Fibroblast of the conjunctiva (primary cell): Measurements from ENCODE around the gene CCDC71.

Experiments used
- DNase-seq: peaks from one replicate; pipeline ENCODE4 v3.0.0-alpha.2; 2010; ENCODE audit warnings: low read depth

Gene CCDC71

DNA sequence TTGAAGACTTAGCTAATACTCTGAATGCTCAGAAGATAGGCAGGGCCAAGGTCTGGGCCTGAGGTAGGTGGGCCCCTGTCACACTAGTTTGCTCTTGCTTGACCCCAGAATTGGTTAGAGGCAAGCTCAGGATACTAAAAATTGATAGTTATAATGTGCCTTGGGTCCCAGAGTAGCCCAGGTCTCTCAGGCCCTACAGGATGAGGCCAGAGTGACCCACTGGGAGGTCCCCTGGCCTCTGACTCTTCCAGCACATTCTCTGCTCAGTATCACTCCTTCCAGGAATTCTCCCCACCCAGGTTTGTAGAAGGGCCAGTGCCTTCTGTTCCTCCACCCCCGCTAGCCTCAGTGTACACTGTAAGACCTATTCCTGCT is 4.6 kb upstream of the CCDC71 start:
- no peak for DNase-seq

- DNase-seq: no peak
Observed at GRCh38 chr3:49166752-49167556, 823 bp upstream of the CCDC71 start.

DNA sequence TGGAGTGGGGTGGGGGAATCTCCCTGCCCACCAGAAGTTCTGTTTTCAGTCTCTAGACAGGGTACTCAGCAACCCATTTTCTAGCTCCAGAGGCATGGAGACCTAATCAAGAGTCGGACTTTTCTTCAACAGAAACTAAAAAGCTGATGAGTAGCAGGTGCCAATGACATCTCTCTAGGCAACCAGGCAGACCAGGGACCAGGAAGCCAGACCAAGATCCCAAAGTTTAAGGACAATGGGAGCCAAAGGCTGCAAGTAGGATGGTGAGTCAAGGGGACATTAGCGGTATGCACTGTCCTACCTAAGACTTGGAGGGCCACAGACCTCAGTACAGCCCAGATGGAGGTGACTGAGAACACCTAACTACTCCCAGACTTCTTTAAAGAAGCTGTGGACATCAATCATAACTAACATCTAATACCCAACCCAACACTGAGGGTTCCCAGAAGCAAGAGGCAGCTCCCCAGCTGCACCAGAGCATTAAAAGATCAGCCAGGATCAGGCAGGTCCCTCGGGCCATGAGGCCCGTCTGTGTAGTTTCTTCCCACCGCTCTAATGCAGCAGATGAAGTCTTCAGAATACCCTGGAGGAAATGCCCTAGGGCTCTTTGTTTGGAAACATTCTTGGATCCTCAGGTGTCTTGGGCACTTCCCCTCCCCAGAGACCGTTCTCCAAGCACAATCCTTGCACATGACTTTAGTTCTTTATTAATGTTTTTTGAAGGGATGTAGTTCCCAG is 979 bp downstream of the CCDC71 start:
- DNase-seq: no peak

DNA sequence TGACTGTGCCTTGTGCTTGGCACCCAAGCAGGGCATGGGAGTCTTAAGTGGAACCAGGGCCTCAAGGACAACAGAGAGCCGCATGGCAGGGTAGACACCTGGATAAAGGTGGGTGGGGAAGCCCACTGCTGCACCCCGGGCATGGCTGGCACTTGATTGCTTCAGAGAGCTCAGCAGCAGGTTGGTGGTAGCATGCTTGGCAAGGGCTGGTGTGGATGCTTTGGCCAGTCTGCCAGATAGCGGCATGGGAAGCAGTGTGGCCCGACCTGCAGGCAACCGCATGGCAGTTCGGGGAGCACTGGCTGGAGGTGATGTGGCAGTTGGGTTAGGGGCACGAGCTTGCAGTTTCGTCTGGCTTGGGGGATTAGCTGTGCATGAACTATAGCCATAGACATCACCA is 2.5 kb downstream of the CCDC71 start:
- DNase-seq: no peak

GRCh38 chr3:49162751-49163419 is 3.2 kb downstream of the CCDC71 start:
- DNase-seq: no peak

DNA sequence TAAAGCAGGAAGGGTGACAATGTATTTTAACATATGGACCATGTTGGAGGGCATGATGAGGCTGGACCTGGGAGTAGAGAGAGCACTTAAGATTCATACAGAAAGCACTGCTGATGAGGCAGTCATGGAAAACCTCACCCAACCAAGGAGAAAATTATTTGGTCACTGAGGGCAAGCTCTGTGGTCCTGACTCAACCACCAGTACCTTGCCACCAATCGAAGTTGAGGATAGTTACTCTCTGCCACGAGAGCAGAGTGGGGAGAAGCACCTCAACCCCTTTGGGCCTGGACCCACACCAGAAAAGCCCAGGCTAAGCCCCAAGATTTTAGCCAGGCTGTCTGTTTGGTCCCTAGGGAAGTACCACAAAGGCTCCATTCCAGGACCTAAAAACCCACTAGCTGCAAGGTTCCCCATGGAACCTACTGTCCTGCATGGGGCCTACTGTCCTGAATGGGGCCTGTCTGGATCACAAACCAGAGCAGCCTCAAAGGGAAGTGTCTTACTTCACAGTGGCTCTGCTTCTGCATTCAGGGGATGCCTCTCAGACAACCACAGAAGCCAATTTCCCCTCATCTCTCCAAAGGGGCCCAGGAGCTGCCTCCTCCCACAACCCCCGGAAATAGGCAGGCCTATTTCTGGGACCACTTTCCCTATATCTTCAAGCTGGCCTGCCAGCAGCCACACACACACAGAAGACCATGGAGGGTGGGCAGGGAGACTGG is 4.2 kb downstream of the CCDC71 start:
- no peak for DNase-seq

DNA sequence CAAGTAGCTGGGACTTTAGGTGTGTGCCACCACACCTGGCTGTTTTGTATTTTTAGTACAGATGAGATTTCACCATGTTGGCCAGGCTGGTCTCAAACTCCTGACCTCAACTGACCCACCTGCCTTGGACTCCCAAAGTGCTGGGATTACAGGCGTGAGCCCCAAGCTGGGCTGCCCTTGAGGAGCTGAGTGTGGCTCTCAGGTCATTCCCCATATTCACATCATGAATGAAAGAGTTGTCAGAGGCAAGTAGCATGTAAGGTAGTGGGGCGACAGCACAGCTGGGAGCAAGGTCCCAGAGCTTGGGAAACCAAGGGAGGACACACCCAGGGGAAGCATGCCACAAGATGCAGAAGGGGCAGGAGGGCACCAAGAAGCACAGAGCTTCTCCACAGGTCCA is 4.9 kb downstream of the CCDC71 start:
- DNase-seq: no peak

GRCh38 chr3:49158792-49159191 is 7.3 kb downstream of the CCDC71 start:
- DNase-seq: no peak

DNA sequence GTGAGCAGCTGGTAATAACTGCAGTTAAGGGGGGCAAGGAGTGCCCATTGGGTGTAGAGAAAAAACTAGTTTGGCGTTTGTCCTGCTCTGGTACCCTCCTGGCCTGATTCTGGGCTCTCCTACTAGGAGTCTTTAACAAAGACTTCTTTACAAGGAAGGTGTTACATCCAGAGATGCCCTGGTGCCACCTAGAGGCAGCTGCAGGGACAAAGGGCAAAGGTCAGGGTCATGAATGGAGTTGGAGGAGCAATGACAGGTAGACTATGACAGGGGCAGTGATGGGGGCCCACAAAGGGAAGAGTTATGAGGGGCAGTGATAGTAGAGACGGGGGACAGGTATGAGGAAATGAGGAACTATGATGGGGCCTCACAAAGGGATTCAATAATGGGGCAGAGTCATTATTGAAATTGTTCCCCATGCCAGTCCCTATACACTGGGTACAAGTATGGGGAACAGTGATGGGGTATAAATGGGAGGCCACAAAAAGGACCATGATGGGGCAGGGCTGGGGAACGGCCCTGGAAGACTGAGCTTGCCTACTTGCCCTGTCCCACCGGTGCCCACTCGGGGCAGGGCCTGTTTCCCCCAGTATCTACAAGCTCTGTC is 7.9 kb downstream of the CCDC71 start:
- no peak for DNase-seq

DNA sequence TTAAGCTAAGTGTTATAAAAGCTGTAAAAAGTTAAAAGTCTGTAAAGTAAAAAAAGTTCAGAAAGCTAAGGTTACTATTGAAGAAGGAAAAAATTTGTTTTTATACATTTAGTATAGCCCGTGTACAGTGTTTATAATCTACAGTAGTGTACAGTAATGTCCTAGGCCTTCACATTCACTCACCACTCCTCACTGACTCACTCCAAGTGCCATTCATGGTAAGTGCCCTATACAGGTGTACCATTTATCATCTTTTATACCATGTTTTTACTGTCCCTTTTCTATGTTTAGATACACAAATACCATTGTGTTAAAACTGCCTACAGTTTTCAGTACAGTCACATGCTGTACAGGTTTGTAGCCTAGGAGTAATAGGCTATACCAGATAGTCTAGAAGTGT is 8.8 kb downstream of the CCDC71 start:
- DNase-seq: no peak

- DNase-seq: no peak
Observed at GRCh38 chr3:49153349-49153912, 12.7 kb downstream of the CCDC71 start.

DNA sequence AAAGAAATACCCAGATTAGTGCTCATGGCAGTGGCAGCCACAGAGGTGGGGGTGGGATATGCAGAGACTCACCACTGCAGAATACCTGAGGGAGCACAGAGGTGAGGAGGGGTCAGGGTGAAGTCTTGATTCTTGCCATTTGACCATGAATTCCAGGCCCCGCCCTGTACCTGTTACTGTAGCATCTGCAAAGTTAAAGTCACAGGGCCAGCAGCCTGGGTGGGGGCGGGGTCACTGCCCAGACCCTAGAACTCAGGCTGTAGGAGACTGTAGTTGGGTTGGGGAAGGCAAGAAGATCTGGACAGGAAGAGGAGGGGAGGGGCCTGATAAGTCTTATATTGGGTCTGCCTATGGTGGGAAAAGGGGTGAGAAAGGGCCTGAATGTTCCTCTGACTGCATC is 14.5 kb downstream of the CCDC71 start:
- DNase-seq: no peak

DNA sequence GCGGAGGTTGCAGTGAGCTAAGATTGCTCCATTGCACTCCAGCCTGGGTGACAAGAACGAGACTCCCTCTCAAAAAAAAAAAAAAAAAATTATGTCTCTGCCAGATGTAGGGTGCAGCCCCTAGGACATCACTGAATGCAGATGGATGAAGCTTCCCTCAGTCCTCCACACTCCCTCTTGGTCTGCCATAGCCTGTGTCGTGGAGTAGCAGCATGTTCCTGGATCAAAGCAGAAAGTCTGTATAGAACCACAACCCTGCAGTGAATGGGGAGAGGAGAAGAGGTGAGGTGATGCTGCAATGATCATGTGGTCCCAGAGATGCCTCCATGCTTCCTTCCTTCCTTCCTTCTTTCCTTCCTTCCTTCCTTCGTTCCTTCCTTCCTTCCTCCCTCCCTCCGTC is 18.0 kb downstream of the CCDC71 start:
- DNase-seq: no peak

- DNase-seq: no peak
Observed at GRCh38 chr3:49140080-49140479, 26.1 kb downstream of the CCDC71 start.

DNA sequence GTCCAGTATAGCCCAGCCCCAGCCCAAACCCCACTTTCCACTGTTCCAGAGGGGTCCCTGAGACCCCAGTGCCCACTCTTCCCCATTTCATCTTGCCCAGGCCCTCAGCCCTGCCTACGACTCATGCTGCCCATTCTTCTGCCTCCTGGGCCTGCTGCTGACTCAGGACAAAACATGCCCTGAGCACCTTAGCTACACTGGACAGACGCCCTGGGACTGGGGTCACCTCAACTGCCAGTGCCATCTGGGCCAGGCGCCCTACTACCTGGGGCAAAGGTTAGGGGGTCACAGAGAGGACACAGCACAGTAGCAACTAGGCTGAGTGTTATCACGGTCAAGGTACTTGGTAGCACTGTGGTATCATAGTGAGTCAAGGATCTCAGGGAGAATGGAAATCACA is 30.6 kb downstream of the CCDC71 start:
- DNase-seq: no peak

DNA sequence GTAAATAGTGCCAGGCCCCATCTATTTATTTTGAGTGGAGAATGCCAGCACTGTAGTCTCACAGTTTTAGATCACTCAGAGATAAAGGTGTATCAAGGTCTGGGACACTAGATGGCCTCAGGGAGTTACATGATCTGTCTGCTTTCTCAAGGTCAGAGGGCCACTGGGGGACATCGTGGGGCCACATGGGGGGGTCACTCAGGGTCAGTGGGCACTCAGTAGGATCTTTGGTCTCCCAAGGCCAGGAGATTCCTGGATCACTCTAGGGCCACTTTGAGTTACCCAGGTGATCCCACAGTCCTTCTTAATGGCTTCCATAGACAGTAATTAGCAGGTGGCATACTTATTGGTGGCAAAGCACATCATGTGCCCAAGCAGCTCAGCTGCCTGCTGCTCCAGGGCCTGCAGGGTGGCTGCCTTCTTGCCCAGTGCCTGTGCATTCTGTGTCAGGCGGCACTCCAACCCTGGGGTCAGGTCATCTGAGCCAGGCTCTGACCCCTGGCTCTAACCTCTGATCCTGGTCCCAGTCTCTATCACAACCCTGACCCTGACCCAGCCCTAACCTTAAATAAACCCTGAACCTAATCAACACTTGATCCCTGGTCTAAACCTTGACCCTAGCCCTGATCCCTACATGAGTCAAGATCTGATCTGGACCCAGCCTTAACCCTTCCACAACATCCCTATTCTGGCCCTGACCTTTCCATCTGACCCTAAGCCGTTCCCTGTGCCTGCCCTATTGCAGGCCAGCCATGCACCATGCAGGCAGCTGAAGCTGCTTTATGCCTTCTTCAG is 31.5 kb downstream of the CCDC71 start:
- DNase-seq: no peak

GRCh38 chr3:49133226-49133951 is 32.7 kb downstream of the CCDC71 start:
- peak; percentile 74 for DNase-seq

DNA sequence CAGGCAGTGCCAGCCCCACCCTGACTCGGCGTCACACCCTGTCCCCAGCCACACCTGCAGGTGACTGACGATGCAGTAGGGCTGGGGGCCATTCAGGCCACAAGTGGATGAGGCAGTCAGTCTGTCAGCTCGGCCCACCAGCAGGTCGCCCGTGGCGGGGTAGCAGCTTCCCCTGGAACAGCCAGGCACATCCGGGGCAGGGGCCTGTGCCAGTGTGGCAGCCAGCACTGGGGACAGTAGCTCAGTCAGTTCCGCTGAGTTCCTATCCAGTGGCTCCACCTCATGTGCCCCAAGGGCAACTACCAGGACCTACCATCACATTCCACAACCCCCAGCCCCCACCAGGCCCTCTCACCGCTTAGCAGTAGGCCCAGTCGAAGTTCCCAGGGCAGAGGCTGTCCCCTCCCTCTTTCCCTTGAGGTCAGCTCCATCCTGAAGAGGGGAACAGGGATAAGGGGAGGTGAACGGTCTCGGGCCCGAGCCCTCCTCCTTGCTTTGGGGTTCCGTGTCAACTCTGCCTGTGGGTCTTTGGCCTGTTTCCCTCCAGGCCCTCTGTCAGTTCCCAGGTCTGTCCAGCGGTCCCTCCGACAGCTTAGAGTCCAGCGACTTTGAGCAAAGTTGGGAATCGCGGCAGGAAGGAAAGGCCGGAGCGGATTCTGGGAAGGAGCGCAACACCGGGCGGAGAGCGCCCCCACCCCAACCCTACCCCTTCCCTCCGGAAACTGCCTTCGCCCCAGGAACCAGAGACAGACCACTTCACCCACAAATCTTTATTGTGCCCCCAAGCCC is 33.5 kb downstream of the CCDC71 start, which contains the start of gene LAMB2:
TSS of gene LAMB2 (minus strand) at position 614 of the 789 bp plus-strand sequence. CDS start at position 431, 183 bp downstream.
- DNase-seq: peak; percentile 27

- DNase-seq: no peak
Observed at GRCh38 chr3:49132073-49132436, 34.1 kb downstream of the CCDC71 start.
